Medulla oblongata (tissue), 1 donor: ENCODE data around the gene ZBTB45.
A peak's percentile ranks its signal among the peaks of the same experiment; 100 is the strongest.
"Not testable (repeated sequence)": the region's sequence is repeated elsewhere in the genome, so short reads cannot be mapped to it uniquely, and the experiment has no call there.

Experiments
- DNase-seq: peaks from one replicate; pipeline ENCODE4 v3.0.0-alpha.2; 2015; ENCODE audit errors: extremely low spot score

ZBTB45 gene

DNA sequence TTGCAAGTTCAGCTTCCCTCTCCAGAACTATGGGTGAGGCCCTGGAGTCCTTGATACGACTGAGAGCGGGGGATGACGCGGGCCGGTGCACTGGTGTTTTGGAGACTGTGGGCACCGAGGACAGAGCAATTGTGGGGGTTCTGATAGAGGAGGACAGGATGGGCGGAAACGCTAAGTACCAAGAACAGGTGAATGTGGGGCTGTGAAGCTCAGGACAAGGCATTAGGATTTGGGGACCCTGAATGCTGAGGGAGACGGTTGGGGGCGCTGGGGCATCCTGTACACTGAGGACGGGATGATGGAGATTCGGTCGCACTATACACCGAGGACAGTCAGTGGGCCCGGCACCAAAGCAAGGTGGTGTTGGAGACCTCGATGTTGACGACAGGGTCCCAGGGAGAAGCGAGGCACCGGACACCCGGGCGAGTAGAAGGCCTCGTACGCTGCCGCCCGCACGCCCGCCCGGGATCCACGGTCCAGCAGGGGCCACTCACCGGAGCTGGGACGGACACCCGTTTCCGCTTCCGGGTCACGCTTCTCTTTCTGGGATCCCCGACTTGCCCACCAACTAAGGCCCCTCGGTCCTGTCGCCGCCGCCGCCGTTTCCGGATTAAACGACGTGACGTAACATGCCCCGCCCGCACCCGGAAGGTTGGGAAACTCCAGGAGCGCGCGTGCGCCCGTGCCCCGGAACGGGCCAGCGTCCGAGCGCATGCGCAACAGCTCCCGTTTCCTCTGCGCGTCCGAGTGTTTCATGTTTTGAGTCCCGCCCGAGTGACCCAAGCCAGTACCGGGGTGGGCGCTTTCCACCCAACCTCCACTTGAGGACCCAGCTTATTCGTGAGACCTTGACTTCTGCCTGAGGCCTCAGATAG, 35.1 kb upstream of the ZBTB45 start, which contains the start of gene CHMP2A:
TSS of gene CHMP2A (minus strand) at position 612 of the 875 bp plus-strand sequence. CDS start 893 bp downstream, outside the sequence.
- DNase-seq: peak; percentile 97

DNA sequence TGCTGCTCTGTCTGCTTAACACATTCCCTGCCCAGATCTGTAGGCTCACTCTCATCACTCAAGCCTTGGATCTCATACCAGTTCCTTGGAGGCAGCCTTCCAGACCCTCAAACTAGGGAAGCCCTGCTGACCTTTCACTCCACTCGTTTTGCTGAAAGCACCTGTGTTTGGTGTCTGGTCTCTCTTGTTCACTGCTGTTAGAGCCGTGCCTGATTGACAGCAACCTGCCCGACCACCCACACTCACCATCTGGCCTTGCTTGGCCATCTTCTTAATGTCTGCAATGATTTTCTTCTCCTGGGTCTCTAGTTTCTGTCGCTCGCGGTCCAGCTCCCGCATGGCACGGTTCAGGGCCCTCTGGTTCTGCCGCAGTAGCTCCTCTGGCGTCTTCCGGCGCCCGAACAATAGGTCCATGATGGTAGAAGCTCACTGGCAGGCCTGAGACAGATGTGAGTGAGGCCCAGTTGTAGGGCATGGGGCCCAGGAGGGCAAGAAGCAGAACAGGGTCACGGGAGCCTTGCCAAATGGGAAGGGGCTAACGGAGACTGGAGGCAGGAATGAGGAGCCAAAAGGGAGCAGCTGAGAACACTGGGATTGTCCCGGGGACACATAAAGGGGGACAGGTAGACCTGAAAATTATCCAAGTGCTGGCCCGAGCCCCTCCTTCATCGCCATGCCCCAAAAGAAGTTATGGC, 34.3 kb upstream of the ZBTB45 start:
- no peak for DNase-seq

- no peak for DNase-seq
Measured at GRCh38 chr19:58552655-58553054, 33.0 kb upstream of the ZBTB45 start.

DNA sequence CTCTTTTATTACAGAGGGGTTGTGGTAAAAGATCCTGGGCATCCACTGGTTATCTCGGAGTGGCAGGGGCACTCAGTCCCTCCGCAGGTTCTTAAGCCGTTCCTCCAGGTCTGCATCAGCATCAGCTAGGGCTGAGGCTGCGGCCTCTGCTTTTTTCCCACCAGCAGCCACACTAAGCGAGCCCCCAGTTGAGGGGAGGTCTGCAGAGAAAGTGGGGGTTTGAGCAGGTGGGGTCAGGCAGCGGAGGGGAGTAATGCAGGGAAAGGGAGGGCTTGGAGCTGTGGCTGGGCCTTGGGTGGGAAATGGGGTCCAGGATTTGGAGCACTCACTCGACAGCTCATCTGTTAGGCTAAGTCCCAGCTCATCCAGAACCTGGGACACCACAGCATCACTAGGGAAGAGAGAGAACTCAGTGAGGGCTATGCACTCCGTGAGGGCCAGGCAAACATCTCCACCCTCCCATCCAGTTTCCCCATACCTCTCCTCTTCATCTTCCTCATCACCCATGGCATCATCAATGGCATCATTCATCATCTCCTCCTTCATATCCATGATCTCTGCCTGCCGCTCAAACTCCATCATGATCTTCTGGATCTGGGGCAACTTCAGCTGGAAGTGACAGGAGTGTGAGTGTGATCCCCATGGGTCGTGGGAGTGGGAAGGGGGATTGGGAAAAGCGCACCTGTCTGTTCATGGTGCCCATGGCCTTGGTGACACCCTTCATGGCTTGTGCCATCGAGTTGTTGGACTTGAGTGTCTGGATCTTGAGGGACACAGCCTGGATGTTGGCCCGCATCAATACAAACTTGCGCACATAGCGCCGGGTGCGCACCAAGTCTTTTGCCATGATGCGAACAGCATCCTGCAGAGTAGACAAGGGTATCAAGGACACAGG, 32.2 kb upstream of the ZBTB45 start:
- DNase-seq: no peak

DNA sequence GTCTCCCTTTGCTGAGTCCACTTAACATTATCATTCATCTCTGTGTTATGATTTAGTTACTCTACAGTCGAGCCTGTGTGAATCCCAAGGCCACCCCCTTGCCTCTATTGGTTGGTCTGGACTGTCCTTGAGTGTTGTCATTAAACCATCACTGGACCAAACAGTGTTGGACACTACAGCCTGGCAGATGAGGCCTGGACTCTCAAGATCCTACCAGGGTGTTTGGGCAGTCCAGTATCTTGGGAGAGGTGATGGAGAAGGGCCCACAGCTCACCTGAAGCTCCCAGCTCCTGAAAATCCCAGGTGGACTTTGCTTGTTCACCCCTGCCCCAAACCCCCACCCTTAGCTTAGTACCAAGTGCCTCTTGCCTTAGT, 31.5 kb upstream of the ZBTB45 start:
- DNase-seq: no peak

GRCh38 chr19:58550362-58551122, 30.9 kb upstream of the ZBTB45 start:
- no peak for DNase-seq

GRCh38 chr19:58549664-58550361, 30.2 kb upstream of the ZBTB45 start:
- DNase-seq: no peak

- no peak for DNase-seq
Measured at GRCh38 chr19:58548859-58549663, 29.5 kb upstream of the ZBTB45 start.

DNA sequence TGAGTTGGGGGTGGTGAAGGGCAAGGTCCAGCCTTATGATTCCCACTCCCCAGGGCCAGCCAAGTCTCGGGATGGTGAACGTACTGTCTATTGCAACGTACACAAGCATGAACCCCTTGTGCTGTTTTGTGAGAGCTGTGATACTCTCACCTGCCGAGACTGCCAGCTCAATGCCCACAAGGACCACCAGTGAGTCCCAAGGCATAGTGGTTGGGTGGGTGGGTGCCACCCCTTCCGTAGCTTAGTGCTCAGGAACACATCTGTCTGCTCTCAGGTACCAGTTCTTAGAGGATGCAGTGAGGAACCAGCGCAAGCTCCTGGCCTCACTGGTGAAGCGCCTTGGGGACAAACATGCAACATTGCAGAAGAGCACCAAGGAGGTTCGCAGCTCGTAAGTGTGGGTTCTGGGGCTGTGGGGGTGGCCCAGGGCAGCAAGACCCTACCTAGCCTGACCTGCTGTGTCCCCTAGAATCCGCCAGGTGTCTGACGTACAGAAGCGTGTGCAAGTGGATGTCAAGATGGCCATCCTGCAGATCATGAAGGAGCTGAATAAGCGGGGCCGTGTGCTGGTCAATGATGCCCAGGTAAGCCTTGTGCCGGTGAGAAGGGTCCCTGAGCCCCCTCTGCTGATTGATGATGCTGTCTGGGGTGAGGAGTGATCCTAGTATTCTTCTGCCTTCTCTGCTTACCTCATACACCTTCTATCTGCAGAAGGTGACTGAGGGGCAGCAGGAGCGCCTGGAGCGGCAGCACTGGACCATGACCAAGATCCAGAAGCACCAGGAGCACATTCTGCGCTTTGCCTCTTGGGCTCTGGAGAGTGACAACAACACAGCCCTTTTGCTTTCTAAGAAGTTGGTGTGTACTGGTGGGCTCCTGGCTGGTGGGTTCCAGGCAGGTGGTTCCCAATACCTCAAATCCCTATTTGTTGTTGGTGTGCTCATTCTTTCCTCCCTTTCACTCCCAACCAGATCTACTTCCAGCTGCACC, 28.0 kb upstream of the ZBTB45 start:
- no peak for DNase-seq

GRCh38 chr19:58546019-58546530, 26.5 kb upstream of the ZBTB45 start:
- DNase-seq: no peak

GRCh38 chr19:58545286-58546018, 25.8 kb upstream of the ZBTB45 start:
- no peak for DNase-seq

DNA sequence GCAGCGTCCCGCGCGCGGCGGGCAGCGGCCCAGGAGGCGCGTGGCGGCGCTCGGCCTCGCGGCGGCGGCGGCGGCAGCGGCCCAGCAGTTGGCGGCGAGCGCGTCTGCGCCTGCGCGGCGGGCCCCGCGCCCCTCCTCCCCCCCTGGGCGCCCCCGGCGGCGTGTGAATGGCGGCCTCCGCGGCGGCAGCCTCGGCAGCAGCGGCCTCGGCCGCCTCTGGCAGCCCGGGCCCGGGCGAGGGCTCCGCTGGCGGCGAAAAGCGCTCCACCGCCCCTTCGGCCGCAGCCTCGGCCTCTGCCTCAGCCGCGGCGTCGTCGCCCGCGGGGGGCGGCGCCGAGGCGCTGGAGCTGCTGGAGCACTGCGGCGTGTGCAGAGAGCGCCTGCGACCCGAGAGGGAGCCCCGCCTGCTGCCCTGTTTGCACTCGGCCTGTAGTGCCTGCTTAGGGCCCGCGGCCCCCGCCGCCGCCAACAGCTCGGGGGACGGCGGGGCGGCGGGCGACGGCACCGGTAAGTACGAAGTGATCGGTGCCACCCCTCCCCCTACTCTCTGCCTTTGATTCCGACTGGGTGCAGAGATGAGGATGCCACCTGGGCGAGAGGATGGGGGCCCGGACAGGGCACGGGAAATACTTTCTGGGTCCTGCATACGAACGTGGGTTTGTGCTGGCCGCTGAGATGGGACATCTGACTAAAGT, 25.1 kb upstream of the ZBTB45 start:
- peak; percentile 53 for DNase-seq

DNA sequence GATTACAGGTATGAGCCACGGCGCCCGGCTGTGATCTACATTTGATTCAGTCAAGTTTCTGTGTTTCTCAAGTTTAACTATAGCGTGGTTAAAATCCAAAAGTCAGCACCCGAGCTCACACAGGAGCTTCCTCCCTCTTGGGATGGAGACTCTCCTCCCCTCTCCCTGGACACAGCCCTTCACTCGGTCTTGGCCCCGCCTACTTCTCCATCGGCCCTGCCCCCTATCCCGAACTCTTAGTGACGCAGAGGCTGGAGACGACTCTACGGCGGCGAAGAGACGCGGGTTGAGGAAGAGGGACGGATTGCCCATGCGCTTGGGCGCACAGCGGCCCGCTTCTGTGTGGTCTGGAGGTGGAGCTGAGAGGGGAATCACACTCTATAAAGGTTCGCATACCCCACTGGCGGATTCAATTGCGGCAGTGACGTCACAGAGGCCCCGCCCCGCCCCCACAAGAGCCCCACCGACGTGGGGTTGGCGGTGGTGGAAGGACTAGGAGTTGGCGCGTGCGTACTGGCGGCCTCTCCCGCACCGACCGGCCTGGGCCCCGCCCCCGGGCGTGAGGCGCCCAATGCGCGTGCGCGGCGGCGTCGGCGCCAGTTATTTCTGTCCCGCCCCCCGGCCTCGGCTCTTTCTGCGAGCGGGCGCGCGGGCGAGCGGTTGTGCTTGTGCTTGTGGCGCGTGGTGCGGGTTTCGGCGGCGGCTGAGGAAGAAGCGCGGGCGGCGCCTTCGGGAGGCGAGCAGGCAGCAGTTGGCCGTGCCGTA, 24.4 kb upstream of the ZBTB45 start, which contains the start of gene TRIM28:
TSS of gene TRIM28 (plus strand) at position 239 of the 765 bp plus-strand sequence. CDS start 694 bp downstream, outside the sequence.
- DNase-seq: peak; percentile 98

DNA sequence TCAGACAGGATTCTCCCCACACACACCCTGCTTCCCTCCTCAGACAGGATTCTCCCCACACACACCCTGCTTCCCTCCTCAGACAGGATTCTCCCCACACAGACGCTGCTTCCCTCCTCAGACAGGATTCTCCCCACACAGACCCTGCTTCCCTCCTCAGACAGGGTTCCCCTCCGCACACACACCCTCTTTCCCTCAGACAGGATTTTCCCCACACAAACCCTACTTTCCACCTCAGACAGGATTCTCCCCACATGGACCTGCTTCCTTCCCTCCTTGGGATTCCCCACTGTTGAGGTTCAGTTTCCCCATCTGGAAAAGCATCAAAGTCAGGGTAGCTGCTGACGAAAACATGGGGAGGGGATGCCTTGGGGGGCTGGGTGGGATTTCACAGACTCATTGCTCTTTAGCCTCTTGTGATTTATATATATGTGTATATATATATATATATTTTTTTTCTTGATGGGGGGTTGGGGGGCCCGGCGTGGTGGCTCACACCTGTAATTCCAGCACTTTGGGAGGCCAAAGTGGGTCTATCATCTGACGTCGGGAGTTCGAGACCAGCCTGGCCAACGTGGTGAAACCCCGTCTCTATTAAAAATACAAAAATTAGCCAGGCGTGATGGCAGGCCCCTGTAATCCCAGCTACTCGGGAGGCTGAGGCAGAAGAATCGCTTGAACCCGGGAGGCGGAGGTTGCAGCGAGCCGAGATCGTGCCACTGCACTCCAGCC, 23.2 kb upstream of the ZBTB45 start:
- not testable (repeated sequence) for DNase-seq

- not testable (repeated sequence) for DNase-seq
Measured at GRCh38 chr19:58539169-58539559, 19.6 kb upstream of the ZBTB45 start.
